Panc1 (cell line): ENCODE measurements around the gene SPACA7.

ENCODE experiments used
- POLR2AphosphoS5 ChIP-seq: IDR thresholded peaks from 2 replicates; pipeline ENCODE4 v1.6.1; 2012; ENCODE audit warnings: mild to moderate bottlenecking, low read depth, low read length, moderate library complexity
- SIN3A ChIP-seq: IDR thresholded peaks from 2 replicates; pipeline ENCODE4 v1.6.1; 2012; ENCODE audit warnings: low read depth, mild to moderate bottlenecking, low read length, moderate library complexity, borderline replicate concordance; ENCODE audit not compliant: insufficient read depth
- TCF7L2 ChIP-seq: IDR thresholded peaks from 2 replicates; pipeline ENCODE4 v1.6.1; 2011; ENCODE audit warnings: mild to moderate bottlenecking, low read depth, low read length, inconsistent platforms
- TF ChIP-seq, protein P1 (sequence below): fragments of 450-650 bp; IDR thresholded peaks from 2 replicates; pipeline ENCODE4 v1.5.1; 2017; ENCODE audit warnings: mild to moderate bottlenecking
- TF ChIP-seq, protein P2 (sequence below), 2 experiments: IDR thresholded peaks; 2 replicates each; pipeline ENCODE4 v1.6.1; 2011 to 2012; ENCODE audit warnings: low read depth in 2 of 2, control low read depth in 1 of 2, low read length in 1 of 2, mild to moderate bottlenecking in 1 of 2, moderate library complexity in 1 of 2; ENCODE audit not compliant: insufficient read depth in 1 of 2

DNA sequence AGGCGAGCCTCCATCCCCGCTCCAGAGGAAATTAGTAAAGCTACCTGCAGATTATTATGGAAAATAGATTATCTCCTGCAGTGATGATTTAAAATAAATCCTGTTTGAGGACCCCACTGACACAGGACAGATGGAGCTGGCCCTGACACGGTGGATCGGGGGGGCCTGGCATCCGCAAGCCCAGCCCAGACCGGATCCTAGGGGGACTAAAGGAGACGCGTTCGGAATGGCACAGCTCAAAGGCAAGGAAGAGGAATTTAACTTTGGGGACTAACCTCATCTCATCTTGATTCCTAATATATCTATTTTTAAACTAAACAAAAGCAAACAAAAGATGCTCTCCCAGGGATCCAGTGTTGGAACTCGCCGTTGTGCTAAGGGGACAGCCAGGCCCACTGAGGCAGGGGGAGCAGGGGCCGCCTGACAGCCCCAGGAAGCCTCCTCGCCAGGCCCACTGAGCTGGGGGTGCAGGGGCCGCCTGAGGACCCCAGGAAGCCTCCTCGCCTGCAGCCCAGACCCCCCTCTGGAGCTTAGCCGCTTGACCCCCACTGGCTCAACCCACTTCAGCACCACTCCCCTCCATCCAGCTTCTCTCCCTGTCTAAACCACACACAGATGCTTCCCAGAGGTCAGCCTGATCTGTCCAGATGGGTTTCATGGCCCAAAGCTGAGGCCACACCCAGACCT lies 78.6 kb downstream of the SPACA7 start:
- TF ChIP-seq, protein P1, sequence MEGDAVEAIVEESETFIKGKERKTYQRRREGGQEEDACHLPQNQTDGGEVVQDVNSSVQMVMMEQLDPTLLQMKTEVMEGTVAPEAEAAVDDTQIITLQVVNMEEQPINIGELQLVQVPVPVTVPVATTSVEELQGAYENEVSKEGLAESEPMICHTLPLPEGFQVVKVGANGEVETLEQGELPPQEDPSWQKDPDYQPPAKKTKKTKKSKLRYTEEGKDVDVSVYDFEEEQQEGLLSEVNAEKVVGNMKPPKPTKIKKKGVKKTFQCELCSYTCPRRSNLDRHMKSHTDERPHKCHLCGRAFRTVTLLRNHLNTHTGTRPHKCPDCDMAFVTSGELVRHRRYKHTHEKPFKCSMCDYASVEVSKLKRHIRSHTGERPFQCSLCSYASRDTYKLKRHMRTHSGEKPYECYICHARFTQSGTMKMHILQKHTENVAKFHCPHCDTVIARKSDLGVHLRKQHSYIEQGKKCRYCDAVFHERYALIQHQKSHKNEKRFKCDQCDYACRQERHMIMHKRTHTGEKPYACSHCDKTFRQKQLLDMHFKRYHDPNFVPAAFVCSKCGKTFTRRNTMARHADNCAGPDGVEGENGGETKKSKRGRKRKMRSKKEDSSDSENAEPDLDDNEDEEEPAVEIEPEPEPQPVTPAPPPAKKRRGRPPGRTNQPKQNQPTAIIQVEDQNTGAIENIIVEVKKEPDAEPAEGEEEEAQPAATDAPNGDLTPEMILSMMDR = no peak
- TF ChIP-seq POLR2AphosphoS5 = no peak
- TF ChIP-seq, protein P2, sequence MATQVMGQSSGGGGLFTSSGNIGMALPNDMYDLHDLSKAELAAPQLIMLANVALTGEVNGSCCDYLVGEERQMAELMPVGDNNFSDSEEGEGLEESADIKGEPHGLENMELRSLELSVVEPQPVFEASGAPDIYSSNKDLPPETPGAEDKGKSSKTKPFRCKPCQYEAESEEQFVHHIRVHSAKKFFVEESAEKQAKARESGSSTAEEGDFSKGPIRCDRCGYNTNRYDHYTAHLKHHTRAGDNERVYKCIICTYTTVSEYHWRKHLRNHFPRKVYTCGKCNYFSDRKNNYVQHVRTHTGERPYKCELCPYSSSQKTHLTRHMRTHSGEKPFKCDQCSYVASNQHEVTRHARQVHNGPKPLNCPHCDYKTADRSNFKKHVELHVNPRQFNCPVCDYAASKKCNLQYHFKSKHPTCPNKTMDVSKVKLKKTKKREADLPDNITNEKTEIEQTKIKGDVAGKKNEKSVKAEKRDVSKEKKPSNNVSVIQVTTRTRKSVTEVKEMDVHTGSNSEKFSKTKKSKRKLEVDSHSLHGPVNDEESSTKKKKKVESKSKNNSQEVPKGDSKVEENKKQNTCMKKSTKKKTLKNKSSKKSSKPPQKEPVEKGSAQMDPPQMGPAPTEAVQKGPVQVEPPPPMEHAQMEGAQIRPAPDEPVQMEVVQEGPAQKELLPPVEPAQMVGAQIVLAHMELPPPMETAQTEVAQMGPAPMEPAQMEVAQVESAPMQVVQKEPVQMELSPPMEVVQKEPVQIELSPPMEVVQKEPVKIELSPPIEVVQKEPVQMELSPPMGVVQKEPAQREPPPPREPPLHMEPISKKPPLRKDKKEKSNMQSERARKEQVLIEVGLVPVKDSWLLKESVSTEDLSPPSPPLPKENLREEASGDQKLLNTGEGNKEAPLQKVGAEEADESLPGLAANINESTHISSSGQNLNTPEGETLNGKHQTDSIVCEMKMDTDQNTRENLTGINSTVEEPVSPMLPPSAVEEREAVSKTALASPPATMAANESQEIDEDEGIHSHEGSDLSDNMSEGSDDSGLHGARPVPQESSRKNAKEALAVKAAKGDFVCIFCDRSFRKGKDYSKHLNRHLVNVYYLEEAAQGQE (IDR thresholded peaks at IDR 0.05; ENCODE audit: insufficient read depth in 1 of 2, low read depth in 2 of 2, low read length in 1 of 2) = no peak
- TF ChIP-seq SIN3A = no peak
- TF ChIP-seq TCF7L2 = no peak
